Fibroblast of peridontal ligament (primary cell): ENCODE measurements around the gene MARK2.
A peak's percentile ranks its signal among the peaks of the same experiment; 100 is the strongest.

Experiments
- DNase-seq: peaks from one replicate; pipeline ENCODE4 v3.0.0-alpha.2; 2010; ENCODE audit errors: extremely low read depth

MARK2 gene

DNA sequence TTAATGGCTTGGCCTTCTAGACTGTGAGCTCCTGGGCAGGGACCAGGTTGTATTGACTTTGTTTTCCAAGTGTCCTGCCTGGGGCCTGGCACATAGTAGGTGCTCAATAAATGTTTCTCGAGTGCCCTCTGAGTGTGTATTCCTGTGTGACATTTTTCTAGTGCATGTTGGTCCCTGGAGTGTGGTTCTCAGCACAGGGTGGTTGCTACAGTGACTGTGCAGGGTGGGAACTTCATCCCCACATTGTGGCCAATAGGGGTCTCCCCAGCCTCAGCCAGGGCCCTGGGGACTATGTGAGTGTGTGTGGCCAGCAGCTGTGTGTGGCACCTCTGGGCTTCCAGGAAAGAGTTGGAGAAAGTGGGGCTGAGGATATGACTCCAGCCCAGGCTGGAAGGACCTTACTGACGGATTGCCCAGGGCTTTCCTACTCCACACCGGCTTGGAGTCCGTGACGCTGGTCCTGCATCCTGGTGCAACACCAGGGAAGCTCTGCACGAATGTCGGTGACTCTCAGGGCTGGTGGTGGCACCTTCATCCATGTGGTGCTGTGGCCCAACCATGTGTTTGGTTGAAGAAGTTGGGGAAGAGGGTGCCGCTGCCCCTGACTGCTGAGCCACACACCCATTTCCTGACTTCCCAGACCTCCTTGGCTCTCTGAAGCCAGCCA is 9.0 kb upstream of the MARK2 start:
- DNase-seq, result no peak

- no peak for DNase-seq
Measured at GRCh38 chr11:63831326-63831725, 7.6 kb upstream of the MARK2 start.

DNA sequence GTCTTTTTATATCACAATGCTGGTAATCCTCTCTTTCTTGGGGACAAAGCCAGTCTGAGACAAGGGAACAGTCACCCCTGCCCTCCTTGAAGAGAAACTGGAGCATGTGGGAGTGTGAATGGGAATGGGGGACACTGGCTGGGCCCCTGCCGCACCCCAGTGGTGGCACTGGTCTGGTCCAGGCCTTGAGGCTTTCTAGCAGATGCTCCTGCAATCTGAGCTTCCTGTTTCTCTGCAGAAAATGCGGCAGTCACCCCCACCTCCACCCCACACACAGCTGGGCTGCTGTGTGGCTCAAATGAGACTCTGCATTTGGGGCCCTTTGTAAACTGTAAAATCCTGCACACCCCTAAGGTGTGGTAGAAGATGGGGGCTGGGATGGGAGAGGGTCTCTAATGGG is 6.6 kb upstream of the MARK2 start:
- no peak for DNase-seq

- no peak for DNase-seq
Measured at GRCh38 chr11:63833048-63833447, 5.9 kb upstream of the MARK2 start.

DNA sequence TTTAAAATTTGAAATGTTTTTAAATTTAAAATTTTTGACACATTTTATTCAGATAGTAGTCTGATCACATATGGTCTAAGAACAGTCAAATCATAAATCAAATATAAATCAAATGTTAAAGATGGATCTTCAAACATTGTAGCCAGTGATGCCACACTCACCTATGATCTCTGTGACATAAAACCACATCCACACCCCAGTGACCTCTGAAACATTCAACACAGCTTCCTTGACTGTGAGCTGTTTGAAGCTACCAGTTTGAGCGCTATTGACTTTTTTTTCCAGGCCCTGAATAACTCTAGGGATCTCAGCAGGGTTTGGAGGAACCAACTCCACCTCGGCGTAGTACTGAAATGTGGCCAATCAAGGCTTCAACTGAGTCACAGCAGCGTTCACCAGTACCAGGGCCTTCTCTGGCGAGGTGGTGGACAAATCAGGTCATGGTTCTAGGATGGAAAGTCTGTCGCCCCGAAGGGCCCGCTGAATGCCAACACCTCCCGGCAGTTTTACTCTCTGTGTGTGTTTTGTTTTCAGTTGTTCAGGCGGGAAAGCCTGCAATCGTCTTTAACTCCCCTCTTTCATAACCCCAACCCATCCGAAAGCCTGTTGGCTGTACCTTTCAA is 4.3 kb upstream of the MARK2 start:
- DNase-seq, result no peak

- no peak for DNase-seq
Measured at GRCh38 chr11:63835158-63835545, 3.8 kb upstream of the MARK2 start.

GRCh38 chr11:63837027-63837688 is 1.8 kb upstream of the MARK2 start:
- DNase-seq, result peak; percentile 78

- DNase-seq, result no peak
Measured at GRCh38 chr11:63837739-63838138, 1.2 kb upstream of the MARK2 start.

GRCh38 chr11:63838150-63838677 is 696 bp upstream of the MARK2 start:
- no peak for DNase-seq

DNA sequence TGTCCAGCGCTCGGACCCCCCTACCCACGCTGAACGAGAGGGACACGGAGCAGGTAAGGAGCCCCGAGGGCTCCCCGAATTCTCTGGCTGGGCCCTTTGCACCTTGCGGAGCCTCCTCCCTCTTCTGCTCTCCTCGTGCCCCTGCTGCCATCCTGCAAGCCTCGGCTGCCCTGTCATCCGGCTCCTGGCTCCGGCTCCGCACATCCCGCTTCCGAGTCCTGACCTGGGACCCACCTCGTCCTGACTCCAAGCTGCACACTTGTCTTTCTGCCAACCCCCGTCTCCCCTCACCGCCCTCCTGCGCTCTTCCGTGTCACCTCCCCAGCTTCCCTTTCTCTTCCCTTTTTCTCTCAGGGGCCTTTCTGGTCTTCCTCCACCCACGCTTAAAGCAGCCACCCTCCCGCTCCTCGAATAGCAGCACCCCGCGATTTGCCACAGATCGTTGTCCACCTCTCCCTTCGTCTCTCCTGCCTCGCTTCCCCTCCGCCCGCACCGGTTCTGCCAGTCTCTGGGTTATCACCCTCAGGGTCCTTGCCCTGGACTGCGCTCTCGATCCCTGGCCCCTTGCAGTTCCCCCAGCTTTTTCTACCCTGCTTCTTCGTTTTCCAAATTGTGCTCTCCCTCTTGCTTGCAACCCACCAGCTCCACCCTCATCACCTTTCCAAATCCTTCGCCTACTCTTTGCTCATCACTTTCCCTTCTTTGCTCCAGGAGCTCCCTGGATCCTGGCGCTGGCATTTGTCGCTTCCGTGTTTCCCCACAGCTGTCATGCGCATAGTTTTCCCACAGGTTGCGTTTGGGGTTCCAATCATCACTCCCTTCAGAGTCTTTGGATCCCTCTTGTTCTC is 822 bp downstream of the MARK2 start:
- DNase-seq, result no peak

DNA sequence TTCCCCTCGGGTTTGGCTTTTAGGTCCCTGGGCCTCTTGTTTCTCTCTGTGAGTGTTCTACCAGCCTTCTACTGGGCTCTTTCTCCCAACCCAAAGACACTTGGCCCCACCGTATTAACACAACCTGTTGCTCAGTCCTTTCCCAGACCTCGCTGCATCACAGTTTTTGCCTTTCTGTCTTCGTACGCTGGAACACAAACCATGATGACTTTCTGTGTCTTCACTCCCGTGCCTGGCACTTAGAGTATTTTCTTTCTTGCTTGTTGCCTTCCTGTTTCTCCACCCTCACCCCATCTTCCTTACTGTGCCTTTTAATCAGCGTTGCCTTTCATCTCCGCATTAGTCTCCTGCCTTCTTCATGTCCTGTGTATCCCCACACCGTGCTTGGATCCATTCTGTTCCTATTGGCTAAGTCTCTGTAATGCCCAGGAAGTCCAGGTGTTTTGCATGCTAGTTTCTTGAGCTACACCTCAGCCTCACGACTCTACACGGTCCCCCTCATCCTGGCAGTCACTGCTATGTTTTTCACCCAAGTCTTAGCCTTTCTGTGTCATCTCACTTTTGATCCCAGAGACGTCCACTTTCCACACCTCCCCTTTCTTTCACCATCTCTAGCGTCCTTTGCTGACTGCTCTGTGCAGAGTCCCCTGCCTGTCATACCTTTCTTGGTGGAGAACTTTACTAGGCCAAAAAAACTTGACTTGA is 1.6 kb downstream of the MARK2 start:
- no peak for DNase-seq

GRCh38 chr11:63841554-63841953 is 2.6 kb downstream of the MARK2 start:
- DNase-seq, result peak; percentile 33

DNA sequence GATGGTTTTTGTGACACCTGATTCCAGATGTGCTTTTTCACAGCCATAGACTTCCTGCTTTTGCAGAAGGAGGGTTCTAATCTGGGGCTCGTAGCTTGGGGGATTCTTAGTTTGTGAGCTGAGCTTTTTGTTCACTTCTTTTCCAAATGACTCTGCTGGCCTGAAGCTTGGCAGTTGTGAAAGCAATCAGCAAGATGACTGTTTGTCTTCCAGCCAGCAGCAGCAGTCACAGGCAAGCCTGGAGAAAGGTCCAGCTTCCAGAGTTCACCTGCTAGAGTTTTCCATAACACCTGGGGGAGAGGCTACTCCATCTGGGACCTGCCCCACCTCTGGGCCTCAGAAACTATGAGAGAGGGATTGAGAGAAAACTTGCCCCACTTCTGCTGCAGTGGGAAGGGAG is 4.1 kb downstream of the MARK2 start:
- DNase-seq, result peak; percentile 31

DNA sequence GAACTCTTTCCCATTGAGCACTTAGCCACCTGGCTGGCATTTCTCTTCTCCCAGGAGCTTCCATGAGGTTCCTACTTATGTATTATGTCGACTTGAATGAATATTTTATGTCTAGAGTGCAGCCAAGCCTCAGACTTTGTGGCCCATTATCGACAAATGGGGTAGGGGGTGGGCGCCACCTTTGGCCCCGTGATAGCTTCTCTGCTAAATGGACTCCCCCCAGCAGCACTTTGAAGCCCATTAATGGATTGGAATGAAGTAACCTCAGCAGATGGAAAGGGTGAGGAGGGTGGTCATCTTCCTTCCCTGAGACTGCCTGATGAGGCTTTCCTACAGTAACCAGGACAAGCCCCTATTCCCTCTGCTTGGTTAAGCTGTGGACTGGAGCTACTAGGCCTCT is 5.9 kb downstream of the MARK2 start:
- no peak for DNase-seq

- peak; percentile 55 for DNase-seq
Measured at GRCh38 chr11:63845303-63845702, 6.4 kb downstream of the MARK2 start.

DNA sequence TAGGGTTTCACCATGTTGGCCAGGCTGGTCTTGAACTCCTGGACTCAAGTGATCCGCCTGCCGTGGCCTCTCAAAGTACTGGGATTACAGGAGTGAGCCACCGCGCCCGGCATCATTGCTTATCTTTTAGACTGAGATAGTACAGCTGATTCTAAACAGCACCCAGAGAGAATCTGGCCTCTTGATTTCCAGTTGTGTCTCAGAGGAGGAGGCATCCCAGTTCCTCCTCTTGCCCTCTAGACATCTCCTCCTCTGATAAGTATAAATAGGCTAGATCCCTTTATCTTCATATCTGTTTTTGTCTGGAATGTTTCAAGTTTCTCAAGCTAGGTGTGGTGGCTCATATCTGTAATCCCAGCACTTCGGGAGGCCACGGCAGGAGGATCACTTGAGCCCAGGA is 7.0 kb downstream of the MARK2 start:
- DNase-seq, result no peak

DNA sequence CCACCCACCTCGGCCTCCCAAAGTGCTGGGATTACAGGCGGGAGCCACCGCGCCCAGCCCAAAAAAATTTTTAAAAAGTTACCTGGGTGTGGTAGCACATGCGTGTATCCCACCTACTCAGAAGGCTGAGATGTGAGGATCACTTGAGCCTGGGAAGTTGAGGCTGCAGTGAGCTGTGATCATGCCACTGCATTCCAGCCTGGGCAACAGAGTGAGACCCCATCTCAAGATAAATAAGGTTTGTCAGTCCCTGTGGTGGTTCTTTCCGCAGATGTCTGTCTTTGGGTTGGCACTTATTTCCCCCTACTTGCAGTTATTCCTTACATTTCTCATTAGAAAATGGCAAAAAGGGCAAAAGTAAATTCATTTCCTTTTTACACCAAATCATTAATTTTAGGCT is 8.0 kb downstream of the MARK2 start:
- no peak for DNase-seq

DNA sequence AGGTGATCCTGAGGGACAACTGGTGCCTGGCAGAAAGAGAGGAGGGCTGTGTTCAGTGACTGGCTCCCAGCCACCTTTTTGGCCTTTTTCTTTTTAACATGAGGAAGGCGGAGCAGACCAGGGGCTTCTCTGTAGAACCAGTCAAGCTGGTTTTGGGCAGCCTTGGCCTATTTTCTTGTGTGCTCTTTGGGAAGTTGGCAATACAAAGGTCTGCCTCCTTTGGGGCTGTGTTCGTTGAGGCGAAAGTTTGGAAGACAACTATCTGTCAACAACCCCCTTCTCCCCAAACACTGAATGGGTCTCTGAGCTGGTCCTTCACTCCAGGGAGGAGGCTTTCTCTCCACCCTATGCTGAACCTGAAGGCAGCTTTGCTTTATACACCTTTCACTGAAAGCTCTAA is 8.5 kb downstream of the MARK2 start:
- no peak for DNase-seq

DNA sequence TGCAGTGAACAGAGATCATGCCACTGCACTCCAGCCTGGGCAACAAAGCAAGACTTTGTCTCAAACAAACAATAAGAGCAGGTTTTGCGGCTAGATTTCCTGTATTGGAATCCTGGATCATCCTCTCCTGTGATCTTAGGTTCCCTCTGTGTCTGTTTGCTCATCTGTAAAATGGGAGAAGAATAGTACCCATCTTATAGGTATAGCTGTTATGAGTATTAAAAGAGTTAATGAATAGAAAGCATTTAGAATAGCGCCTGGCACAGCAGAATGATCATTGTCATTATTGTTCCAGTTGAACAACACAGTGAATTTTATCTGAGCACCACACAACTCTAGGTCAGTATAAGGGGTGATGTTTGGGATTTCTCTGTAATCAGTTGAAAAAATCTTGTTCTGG is 10.8 kb downstream of the MARK2 start:
- DNase-seq, result no peak

- DNase-seq, result no peak
Measured at GRCh38 chr11:63850920-63851319, 12.0 kb downstream of the MARK2 start.

- DNase-seq, result no peak
Measured at GRCh38 chr11:63851364-63851763, 12.5 kb downstream of the MARK2 start.

- DNase-seq, result no peak
Measured at GRCh38 chr11:63853476-63853875, 14.6 kb downstream of the MARK2 start.
